K562 (cell line): Measurements from ENCODE around the gene RAB13. TPM values are rescaled to one million over a fixed set of nuclear protein-coding genes. Genes with fewer than 3 reads are reported as not detected.

Experiments used
- GATA2 ChIP-seq: sonication (generic); formaldehyde crosslinking; IDR thresholded peaks from 2 replicates; pipeline ENCODE4 v1.4.0; 2020; ENCODE audit warnings: mild to moderate bottlenecking, missing genetic modification reagents
- NKRF ChIP-seq: fragments of 450-650 bp; IDR thresholded peaks from 2 replicates; pipeline ENCODE4 v1.6.1; 2016; ENCODE audit warnings: borderline replicate concordance
- PTTG1 ChIP-seq: fragments of 450-650 bp; IDR thresholded peaks from 2 replicates; pipeline ENCODE4 v1.6.1; 2016; ENCODE audit warnings: low read depth, mild to moderate bottlenecking, missing genetic modification characterization, missing compliant biosample characterization
- ZEB2 ChIP-seq: fragments of 450-650 bp; IDR thresholded peaks from 2 replicates; pipeline ENCODE4 v1.6.1; 2016
- ZNF282 ChIP-seq: sonication (generic); formaldehyde crosslinking; IDR thresholded peaks from 2 replicates; pipeline ENCODE4 v1.8.1; 2023; ENCODE audit warnings: missing genetic modification reagents
- ZNF551 ChIP-seq: fragments of 250-450 bp; sonication (Bioruptor Pico); IDR thresholded peaks from 2 replicates; pipeline ENCODE4 v1.5.0; 2021; ENCODE audit warnings: mild to moderate bottlenecking, moderate library complexity
- ZNF79 ChIP-seq: fragments of 250-450 bp; sonication (Bioruptor Pico); IDR thresholded peaks from 2 replicates; pipeline ENCODE4 v1.4.0; 2020; ENCODE audit warnings: low read depth, mild to moderate bottlenecking, moderate library complexity
- polyA plus RNA-seq, 8 experiments: library from polyadenylated mRNA; depleted of rRNA in 4 of 8; stranded (reverse) in 5 of 8; unstranded in 3 of 8; fragments of >200 nt; fragmentation: Nextera tagmentation in 2 of 8; fragmentation: Illumina TruSeq in 1 of 8; extraction: Ambion mirVana in 2 of 8; extraction: Trizol in 1 of 8; gene quantifications; 2 replicates each; pipeline versions ENCODE4 v1.2.1 to v1.2.3, GENCODE V29; 2011 to 2014; ENCODE audit warnings: inconsistent platforms in 1 of 8, missing spikeins in 1 of 8
- total RNA-seq, 7 experiments: library from RNA; depleted of rRNA in 6 of 7; stranded (reverse); fragments of >200 nt in 6 of 7; fragmentation: Illumina TruSeq in 2 of 7; extraction: Trizol in 2 of 7; gene quantifications; 2 replicates each; pipeline versions ENCODE4 v1.2.1 to v1.2.3, GENCODE V29; 2011 to 2021; ENCODE audit warnings: low replicate concordance in 1 of 7
- TF ChIP-seq, protein P1 (sequence below), 2 experiments: fragments of 450-650 bp in 1 of 2; sonication (generic) in 1 of 2; formaldehyde crosslinking in 1 of 2; IDR thresholded peaks in 1 of 2; conservative IDR thresholded peaks in 1 of 2; 2 replicates each; pipeline versions ENCODE4 v1.6.1 to v1.8.1; 2016 to 2023; ENCODE audit warnings: mild to moderate bottlenecking in 2 of 2, moderate library complexity in 2 of 2, inconsistent platforms in 1 of 2, missing genetic modification reagents in 1 of 2
- TF ChIP-seq, protein P2 (sequence below), 3 experiments: fragments of 200-800 bp in 1 of 3; fragments of 250-450 bp in 1 of 3; fragments of 450-650 bp in 1 of 3; sonication (Bioruptor Pico) in 1 of 3; sonication (Bioruptor generic) in 1 of 3; formaldehyde crosslinking in 1 of 3; IDR thresholded peaks; 2 replicates each; pipeline versions ENCODE4 v1.6.1 to v1.8.0; 2016 to 2022; ENCODE audit warnings: mild to moderate bottlenecking in 2 of 3, missing genetic modification characterization in 2 of 3, missing compliant biosample characterization in 1 of 3, moderate library complexity in 1 of 3
- TF ChIP-seq, protein P3 (sequence below), 2 experiments: fragments of 450-650 bp; conservative IDR thresholded peaks; 2 replicates each; pipeline ENCODE4 v1.6.1; 2017; ENCODE audit warnings: mild to moderate bottlenecking in 2 of 2, moderate library complexity in 2 of 2
- TF ChIP-seq, protein P4 (sequence below): fragments of 250-450 bp; sonication (Bioruptor Pico); IDR thresholded peaks from 2 replicates; pipeline ENCODE4 v1.4.0; 2020; ENCODE audit warnings: borderline replicate concordance

The RAB13 gene
- total and polyA plus RNA-seq, 9 of the 15 experiments (the other 6 are each of a cell fraction or from before 2014, with no cell fraction given): 22.3 to 100 (median 39.8) TPM

- TF ChIP-seq ZNF282 (CRISPR knock-in tag) (no peak), NKRF (peak; percentile 71; the same call in 1 of the 2 replicates), PTTG1 (tag) (no peak), ZNF79 (CRISPR knock-in tag) (no peak), GATA2 (CRISPR knock-in tag) (no peak), ZEB2 (no peak), ZNF551 (CRISPR knock-in tag) (no peak)
- TF ChIP-seq, protein P1, sequence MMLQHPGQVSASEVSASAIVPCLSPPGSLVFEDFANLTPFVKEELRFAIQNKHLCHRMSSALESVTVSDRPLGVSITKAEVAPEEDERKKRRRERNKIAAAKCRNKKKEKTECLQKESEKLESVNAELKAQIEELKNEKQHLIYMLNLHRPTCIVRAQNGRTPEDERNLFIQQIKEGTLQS (IDR thresholded peaks at IDR 0.05): no peak
- TF ChIP-seq, protein P1 (CRISPR knock-in tag; conservative IDR thresholded peaks at IDR 0.05): no peak; the same call in 1 of the 2 replicates
- TF ChIP-seq, protein P2, sequence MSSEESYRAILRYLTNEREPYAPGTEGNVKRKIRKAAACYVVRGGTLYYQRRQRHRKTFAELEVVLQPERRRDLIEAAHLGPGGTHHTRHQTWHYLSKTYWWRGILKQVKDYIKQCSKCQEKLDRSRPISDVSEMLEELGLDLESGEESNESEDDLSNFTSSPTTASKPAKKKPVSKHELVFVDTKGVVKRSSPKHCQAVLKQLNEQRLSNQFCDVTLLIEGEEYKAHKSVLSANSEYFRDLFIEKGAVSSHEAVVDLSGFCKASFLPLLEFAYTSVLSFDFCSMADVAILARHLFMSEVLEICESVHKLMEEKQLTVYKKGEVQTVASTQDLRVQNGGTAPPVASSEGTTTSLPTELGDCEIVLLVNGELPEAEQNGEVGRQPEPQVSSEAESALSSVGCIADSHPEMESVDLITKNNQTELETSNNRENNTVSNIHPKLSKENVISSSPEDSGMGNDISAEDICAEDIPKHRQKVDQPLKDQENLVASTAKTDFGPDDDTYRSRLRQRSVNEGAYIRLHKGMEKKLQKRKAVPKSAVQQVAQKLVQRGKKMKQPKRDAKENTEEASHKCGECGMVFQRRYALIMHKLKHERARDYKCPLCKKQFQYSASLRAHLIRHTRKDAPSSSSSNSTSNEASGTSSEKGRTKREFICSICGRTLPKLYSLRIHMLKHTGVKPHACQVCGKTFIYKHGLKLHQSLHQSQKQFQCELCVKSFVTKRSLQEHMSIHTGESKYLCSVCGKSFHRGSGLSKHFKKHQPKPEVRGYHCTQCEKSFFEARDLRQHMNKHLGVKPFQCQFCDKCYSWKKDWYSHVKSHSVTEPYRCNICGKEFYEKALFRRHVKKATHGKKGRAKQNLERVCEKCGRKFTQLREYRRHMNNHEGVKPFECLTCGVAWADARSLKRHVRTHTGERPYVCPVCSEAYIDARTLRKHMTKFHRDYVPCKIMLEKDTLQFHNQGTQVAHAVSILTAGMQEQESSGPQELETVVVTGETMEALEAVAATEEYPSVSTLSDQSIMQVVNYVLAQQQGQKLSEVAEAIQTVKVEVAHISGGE (CRISPR knock-in tag; IDR thresholded peaks at IDR 0.05): peak in 1 of 3 experiments; percentile 88; a peak in 2 of 6 replicates
- TF ChIP-seq, protein P3, sequence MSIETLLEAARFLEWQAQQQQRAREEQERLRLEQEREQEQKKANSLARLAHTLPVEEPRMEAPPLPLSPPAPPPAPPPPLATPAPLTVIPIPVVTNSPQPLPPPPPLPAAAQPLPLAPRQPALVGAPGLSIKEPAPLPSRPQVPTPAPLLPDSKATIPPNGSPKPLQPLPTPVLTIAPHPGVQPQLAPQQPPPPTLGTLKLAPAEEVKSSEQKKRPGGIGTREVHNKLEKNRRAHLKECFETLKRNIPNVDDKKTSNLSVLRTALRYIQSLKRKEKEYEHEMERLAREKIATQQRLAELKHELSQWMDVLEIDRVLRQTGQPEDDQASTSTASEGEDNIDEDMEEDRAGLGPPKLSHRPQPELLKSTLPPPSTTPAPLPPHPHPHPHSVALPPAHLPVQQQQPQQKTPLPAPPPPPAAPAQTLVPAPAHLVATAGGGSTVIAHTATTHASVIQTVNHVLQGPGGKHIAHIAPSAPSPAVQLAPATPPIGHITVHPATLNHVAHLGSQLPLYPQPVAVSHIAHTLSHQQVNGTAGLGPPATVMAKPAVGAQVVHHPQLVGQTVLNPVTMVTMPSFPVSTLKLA (conservative IDR thresholded peaks at IDR 0.05): peak; percentile 83 to 89; a peak in 3 of 4 replicates
- TF ChIP-seq, protein P4, sequence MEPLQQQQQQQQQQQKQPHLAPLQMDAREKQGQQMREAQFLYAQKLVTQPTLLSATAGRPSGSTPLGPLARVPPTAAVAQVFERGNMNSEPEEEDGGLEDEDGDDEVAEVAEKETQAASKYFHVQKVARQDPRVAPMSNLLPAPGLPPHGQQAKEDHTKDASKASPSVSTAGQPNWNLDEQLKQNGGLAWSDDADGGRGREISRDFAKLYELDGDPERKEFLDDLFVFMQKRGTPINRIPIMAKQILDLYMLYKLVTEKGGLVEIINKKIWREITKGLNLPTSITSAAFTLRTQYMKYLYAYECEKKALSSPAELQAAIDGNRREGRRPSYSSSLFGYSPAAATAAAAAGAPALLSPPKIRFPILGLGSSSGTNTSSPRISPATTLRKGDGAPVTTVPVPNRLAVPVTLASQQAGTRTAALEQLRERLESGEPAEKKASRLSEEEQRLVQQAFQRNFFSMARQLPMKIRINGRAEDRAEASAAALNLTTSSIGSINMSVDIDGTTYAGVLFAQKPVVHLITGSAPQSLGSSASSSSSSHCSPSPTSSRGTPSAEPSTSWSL (CRISPR knock-in tag): no peak
Observed at GRCh38 chr1:153958111-153958960, 27.8 kb downstream of the RAB13 start, which contains the start of gene CRTC2 (continued).
